Choroid plexus epithelial cell (primary cell): ENCODE results near the gene ZNF839.
A peak's percentile ranks its signal among the peaks of the same experiment; 100 is the strongest.
"Not testable (repeated sequence)": the region's sequence is repeated elsewhere in the genome, so short reads cannot be mapped to it uniquely, and the experiment has no call there.

Experiments
- DNase-seq: peaks from one replicate; pipeline ENCODE4 v3.0.0-alpha.2; 2010; ENCODE audit warnings: low read depth
- H3K4me3 ChIP-seq: 2 replicates; pipeline ENCODE4 v1.5.1; 2011; ENCODE audit warnings: low read depth, mild to moderate bottlenecking, control low read depth, low read length, moderate library complexity
- TF ChIP-seq, protein P1 (sequence below): conservative IDR thresholded peaks from 2 replicates; pipeline ENCODE4 v1.5.1; 2011; ENCODE audit warnings: low read depth, mild to moderate bottlenecking, control low read depth, inconsistent platforms, low read length, moderate library complexity

The ZNF839 gene

GRCh38 chr14:102293781-102294180, 25.8 kb upstream of the ZNF839 start:
- DNase-seq, result peak; percentile 90
- H3K4me3 ChIP-seq, result no peak overlapping the region
- TF ChIP-seq, protein P1, sequence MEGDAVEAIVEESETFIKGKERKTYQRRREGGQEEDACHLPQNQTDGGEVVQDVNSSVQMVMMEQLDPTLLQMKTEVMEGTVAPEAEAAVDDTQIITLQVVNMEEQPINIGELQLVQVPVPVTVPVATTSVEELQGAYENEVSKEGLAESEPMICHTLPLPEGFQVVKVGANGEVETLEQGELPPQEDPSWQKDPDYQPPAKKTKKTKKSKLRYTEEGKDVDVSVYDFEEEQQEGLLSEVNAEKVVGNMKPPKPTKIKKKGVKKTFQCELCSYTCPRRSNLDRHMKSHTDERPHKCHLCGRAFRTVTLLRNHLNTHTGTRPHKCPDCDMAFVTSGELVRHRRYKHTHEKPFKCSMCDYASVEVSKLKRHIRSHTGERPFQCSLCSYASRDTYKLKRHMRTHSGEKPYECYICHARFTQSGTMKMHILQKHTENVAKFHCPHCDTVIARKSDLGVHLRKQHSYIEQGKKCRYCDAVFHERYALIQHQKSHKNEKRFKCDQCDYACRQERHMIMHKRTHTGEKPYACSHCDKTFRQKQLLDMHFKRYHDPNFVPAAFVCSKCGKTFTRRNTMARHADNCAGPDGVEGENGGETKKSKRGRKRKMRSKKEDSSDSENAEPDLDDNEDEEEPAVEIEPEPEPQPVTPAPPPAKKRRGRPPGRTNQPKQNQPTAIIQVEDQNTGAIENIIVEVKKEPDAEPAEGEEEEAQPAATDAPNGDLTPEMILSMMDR, result no peak

DNA sequence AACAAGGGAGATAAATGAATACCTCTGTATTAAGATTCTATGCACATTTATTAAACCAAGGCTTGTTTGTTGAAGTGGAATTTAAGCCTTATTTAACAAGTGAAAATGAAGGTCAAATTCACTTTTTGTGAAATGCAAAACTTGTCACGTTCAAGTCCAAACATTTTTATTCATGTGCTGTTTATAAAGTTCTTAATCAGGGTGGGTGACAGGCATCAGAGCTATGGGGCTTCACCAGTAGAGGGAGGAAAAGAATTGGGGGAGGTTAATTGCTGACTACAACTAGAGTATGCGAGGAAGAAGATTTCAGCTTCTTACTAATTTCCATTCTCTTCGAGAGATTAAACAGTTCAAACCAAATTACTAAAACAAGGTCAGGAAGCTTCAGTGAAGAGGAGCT, 24.3 kb upstream of the ZNF839 start:
- no peak overlapping the region for H3K4me3 ChIP-seq
- TF ChIP-seq, protein P1, result peak; percentile 72
- peak; percentile 70 for DNase-seq

DNA sequence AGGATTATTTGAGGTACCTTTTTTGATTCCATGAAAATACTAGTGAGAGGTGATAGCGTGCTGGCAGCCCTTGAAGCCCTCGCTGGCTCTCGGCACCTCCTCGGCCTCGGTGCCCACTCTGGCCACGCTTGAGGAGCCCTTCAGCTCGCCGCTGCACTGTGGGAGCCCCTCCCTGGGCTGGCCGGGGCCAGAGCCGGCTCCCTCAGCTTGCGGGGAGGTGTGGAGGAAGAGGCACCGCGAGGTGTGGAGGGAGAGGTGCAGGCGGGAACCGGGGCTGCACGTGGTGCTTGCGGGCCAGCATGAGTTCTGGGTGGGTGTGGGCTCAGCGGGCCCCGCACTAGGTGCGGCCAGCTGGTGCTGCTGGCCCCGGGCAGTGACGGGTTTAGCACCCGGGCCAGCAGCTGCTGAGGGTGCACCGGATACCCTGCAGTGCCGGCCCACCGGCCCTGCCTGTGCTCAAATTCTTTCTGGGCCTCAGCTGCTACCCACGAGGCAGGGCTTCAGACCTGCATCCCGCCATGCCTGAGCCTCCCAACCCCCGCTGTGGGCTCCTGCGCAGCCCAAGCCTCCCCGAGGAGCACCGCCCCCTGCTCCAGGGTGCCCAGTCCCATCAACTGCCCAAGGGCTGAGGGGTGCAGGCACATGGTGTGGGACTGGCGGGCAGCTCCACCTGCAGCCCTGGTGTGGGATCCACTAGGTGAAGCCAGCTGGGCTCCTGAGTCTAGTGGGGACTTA, 21.9 kb upstream of the ZNF839 start:
- TF ChIP-seq, protein P1, result no peak
- DNase-seq, result no peak
- H3K4me3 ChIP-seq, result no peak overlapping the region

DNA sequence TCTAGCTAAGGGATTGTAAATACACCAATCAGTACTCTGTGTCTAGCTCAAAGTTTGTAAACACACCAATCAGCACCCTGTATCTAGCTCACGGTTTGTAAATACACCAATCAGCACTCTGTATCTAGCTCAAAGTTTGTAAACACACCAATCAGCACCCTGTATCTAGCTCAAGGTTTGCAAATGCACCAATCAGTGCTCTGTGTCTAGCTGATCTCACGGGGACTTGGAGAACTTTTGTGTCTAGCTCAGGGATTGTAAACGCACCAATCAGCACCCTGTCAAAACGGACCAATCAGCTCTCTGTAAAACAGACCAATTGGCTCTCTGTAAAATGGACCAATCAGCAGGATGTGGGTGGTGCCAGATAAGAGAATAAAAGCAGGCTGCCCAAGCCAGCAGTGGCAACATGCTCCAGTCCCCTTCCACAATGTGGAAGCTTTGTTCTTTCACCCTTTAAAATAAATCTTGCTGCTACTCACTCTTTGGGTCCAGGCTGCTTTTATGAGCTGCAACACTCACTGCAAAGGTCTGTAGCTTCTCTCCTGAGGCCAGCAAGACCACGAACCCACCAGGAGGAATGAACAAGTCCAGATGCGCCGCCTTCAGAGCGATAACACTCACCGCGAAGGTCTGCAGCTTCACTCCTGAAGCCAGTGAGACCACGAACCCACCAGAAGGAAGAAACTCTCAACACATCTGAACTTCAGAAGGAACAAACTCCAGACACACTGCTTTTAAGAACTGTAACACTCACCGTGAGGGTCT, 21.1 kb upstream of the ZNF839 start:
- H3K4me3 ChIP-seq, DNase-seq: not testable (repeated sequence)

- DNase-seq, result no peak
- peak overlapping the region; percentile 94 for H3K4me3 ChIP-seq
- TF ChIP-seq, protein P1, result no peak
Observed at GRCh38 chr14:102303664-102304063, 15.9 kb upstream of the ZNF839 start.

DNA sequence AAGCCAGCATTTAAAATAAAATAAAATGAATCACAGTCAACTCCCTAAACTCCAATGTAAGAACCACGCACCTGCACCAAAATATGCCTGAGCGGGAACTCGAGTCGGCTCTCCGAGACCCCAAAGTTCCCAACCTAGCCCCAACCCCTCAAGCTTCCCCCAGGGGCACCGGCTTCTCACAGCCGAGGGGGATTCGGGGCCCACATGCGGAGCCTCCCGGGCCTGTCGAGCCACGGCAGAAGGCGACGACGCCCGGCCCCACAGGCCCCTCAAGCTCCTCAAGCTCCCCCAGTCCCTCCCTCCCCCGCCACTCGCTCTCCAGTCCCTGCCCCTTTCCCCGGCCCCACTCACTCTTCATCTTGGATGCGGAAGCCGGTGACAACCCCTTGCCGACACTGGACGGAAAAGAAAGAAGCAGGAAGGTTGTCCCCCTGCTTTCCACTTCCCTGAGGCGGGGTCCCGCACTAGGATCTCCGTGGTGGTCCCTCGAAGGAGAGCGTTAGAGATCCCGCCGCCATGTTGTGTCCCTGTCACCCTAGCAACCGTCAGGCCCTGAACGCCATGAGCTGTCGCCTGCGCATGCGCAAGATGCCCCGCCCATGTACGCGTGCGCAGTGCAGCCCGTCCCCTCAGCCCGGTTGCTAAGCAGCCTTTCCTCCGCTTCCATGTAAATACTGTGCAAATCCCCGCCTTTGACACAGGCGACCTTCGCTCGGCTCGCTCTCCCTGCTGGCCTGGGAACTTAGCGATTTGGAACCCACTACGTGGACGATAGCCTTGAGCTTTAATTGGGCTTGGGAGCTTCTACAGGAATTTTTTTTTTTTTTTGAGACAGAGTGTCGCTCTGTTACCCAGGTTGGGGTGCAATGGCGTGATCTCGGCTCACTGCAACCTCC, 14.7 kb upstream of the ZNF839 start, which contains the start of gene MOK:
Gene MOK (minus strand): TSS at position 554 of the 896 bp plus-strand sequence. CDS start 196 bp downstream, at position 358.
- peak; percentile 98 for DNase-seq
- peak within 1 kb of the TSS; percentile 94 for H3K4me3 ChIP-seq
- TF ChIP-seq, protein P1, result no peak
